H9 (cell line): ENCODE results near the gene DHRSX. TPM values are rescaled to one million over a fixed set of nuclear protein-coding genes. Genes with fewer than 3 reads are reported as not detected.
"Not testable (repeated sequence)": the region's sequence is repeated elsewhere in the genome, so short reads cannot be mapped to it uniquely, and the experiment has no call there.

Experiments used
- DNase-seq: peaks from one replicate; pipeline ENCODE4 v3.0.0-alpha.2; 2017
- H2AFZ ChIP-seq: one replicate; pipeline ENCODE4 v1.6.1; 2013; ENCODE audit warnings: mild to moderate bottlenecking, low read length, control low read depth, moderate library complexity
- H2AK5ac ChIP-seq: 2 replicates; pipeline ENCODE4 v1.6.1; 2013; ENCODE audit warnings: low read length, control low read depth, mixed read lengths; ENCODE audit not compliant: insufficient read length
- H2BK120ac ChIP-seq: one replicate; pipeline ENCODE4 v1.6.1; 2013; ENCODE audit warnings: low read depth, mild to moderate bottlenecking, low read length, control low read depth, inconsistent platforms; ENCODE audit not compliant: poor library complexity, severe bottlenecking
- H2BK12ac ChIP-seq: 2 replicates; pipeline ENCODE4 v1.6.1; 2013; ENCODE audit warnings: low read length, control low read depth, mixed read lengths, low read depth; ENCODE audit not compliant: insufficient read length
- H2BK15ac ChIP-seq: 2 replicates; pipeline ENCODE4 v1.6.1; 2013; ENCODE audit warnings: low read depth, low read length, control low read depth
- H2BK20ac ChIP-seq: one replicate; pipeline ENCODE4 v1.6.1; 2013; ENCODE audit warnings: low read depth, mild to moderate bottlenecking, low read length, control low read depth, inconsistent platforms; ENCODE audit not compliant: poor library complexity, severe bottlenecking
- H2BK5ac ChIP-seq: 2 replicates; pipeline ENCODE4 v1.6.1; 2013; ENCODE audit warnings: low read length, control low read depth, mixed read lengths; ENCODE audit not compliant: insufficient read length
- H3K14ac ChIP-seq: 2 replicates; pipeline ENCODE4 v1.6.1; 2013; ENCODE audit warnings: low read length, control low read depth; ENCODE audit not compliant: insufficient read depth
- H3K18ac ChIP-seq: 2 replicates; pipeline ENCODE4 v1.6.1; 2013; ENCODE audit warnings: low read depth, mild to moderate bottlenecking, mixed read lengths, low read length, control low read depth; ENCODE audit not compliant: insufficient read length
- H3K23ac ChIP-seq: 2 replicates; pipeline ENCODE4 v1.6.1; 2013; ENCODE audit warnings: low read length, control low read depth, mixed read lengths, low read depth; ENCODE audit not compliant: insufficient read length
- H3K23me2 ChIP-seq: 2 replicates; pipeline ENCODE4 v1.6.1; 2013; ENCODE audit warnings: low read depth, mild to moderate bottlenecking, mixed read lengths, low read length, control low read depth; ENCODE audit not compliant: insufficient read length, poor library complexity, severe bottlenecking
- H3K27ac ChIP-seq: 2 replicates; pipeline ENCODE4 v1.5.1; 2013; ENCODE audit warnings: low read length, control low read depth, mixed read lengths, low read depth; ENCODE audit not compliant: insufficient read length
- H3K27me3 ChIP-seq: 2 replicates; pipeline ENCODE4 v1.6.1; 2013; ENCODE audit warnings: low read length, control low read depth, inconsistent platforms; ENCODE audit not compliant: insufficient read depth
- H3K4ac ChIP-seq: 2 replicates; pipeline ENCODE4 v1.6.1; 2013; ENCODE audit warnings: low read depth, mild to moderate bottlenecking, control low read depth, inconsistent platforms, low read length, moderate library complexity
- H3K4me1 ChIP-seq: 2 replicates; pipeline ENCODE4 v1.6.1; 2013; ENCODE audit warnings: low read length, control low read depth, inconsistent platforms; ENCODE audit not compliant: insufficient read depth
- H3K4me2 ChIP-seq: 2 replicates; pipeline ENCODE4 v1.6.1; 2013; ENCODE audit warnings: low read length, control low read depth, mixed read lengths; ENCODE audit not compliant: insufficient read length, insufficient read depth
- H3K56ac ChIP-seq: 2 replicates; pipeline ENCODE4 v1.6.1; 2013; ENCODE audit warnings: low read depth, mild to moderate bottlenecking, mixed read lengths, low read length, control low read depth; ENCODE audit not compliant: insufficient read length
- H3K79me1 ChIP-seq: 2 replicates; pipeline ENCODE4 v1.6.1; 2013; ENCODE audit warnings: low read depth, mild to moderate bottlenecking, moderate library complexity, low read length, control low read depth, inconsistent platforms; ENCODE audit not compliant: insufficient read depth, poor library complexity, severe bottlenecking
- H3K79me2 ChIP-seq: 2 replicates; pipeline ENCODE4 v1.6.1; 2013; ENCODE audit warnings: low read length, control low read depth, inconsistent platforms; ENCODE audit not compliant: insufficient read depth
- H3K9ac ChIP-seq: 2 replicates; pipeline ENCODE4 v1.6.1; 2013; ENCODE audit warnings: low read length, control low read depth, mixed read lengths; ENCODE audit not compliant: insufficient read length; ENCODE audit errors: extremely low read depth
- H3K9me3 ChIP-seq: one replicate; pipeline ENCODE4 v1.6.1; 2013; ENCODE audit warnings: low read depth, low read length, inconsistent platforms; ENCODE audit not compliant: control insufficient read depth
- H3T11ph ChIP-seq: one replicate; pipeline ENCODE4 v1.6.1; 2013; ENCODE audit warnings: mild to moderate bottlenecking, low read length, control low read depth, inconsistent platforms
- H4K20me1 ChIP-seq: one replicate; pipeline ENCODE4 v1.6.1; 2013; ENCODE audit not compliant: control insufficient read depth, insufficient read length, insufficient read depth
- H4K5ac ChIP-seq: 2 replicates; pipeline ENCODE4 v1.6.1; 2013; ENCODE audit warnings: low read depth, mild to moderate bottlenecking, mixed read lengths, low read length, control low read depth; ENCODE audit not compliant: insufficient read length
- H4K8ac ChIP-seq: replicated peaks from 2 replicates; pipeline ENCODE4 v1.6.1; 2013; ENCODE audit warnings: low read length, control low read depth, mixed read lengths, low read depth; ENCODE audit not compliant: insufficient read length
- H4K91ac ChIP-seq: 2 replicates; pipeline ENCODE4 v1.6.1; 2013; ENCODE audit warnings: low read depth, mild to moderate bottlenecking, moderate library complexity, mixed read lengths, low read length, control low read depth; ENCODE audit not compliant: insufficient read length
- H3K27ac Mint-ChIP-seq, 3 experiments: 2 replicates in 2 of 3; 3 replicates in 1 of 3; pipeline ENCODE4 v1.8.0; 2020 to 2021; ENCODE audit warnings: mixed read lengths in 3 of 3, mild to moderate bottlenecking in 1 of 3, moderate library complexity in 1 of 3
- H3K27me3 Mint-ChIP-seq: 2 replicates; pipeline ENCODE4 v1.8.0; 2021; ENCODE audit warnings: low read depth, mild to moderate bottlenecking, moderate library complexity, mixed read lengths
- H3K36me3 Mint-ChIP-seq, 3 experiments: 2 replicates in 2 of 3; 3 replicates in 1 of 3; pipeline ENCODE4 v1.8.0; 2020 to 2021; ENCODE audit warnings: low read depth in 3 of 3, mixed read lengths in 3 of 3; ENCODE audit not compliant: insufficient read depth in 1 of 3
- H3K4me1 Mint-ChIP-seq, 2 experiments: 2 replicates each; pipeline ENCODE4 v1.8.0; 2020; ENCODE audit warnings: mixed read lengths in 2 of 2
- H3K4me3 Mint-ChIP-seq, 2 experiments: 2 replicates in 1 of 2; 3 replicates in 1 of 2; pipeline ENCODE4 v1.8.0; 2020 to 2021; ENCODE audit warnings: mild to moderate bottlenecking in 2 of 2, mixed read lengths in 2 of 2, moderate library complexity in 1 of 2
- H3K9me3 Mint-ChIP-seq, 2 experiments: 2 replicates in 1 of 2; 3 replicates in 1 of 2; pipeline ENCODE4 v1.8.0; 2020; ENCODE audit warnings: mild to moderate bottlenecking in 2 of 2, mixed read lengths in 2 of 2, moderate library complexity in 1 of 2
- WGBS: extraction: QIAGEN DNeasy Blood & Tissue Kit; methylation state at CpG from one replicate; pipeline ENCODE4 v1.1.7; 2013; ENCODE audit warnings: missing lambda C conversion rate, low lambda C conversion rate, mixed read lengths; ENCODE audit not compliant: insufficient read length; ENCODE audit errors: extremely low coverage; 5-methylcytosine and 5-hydroxymethylcytosine counted together
- total RNA-seq: library from RNA; stranded (reverse); gene quantifications from 2 replicates; pipeline ENCODE4 v1.2.1, GENCODE V29; 2021
- TF ChIP-seq, protein P1 (sequence below): fragments of 200-600 bp; sonication (generic); conservative IDR thresholded peaks from 3 replicates; pipeline ENCODE4 v1.8.0; 2021; ENCODE audit warnings: antibody characterized with exemption, mild to moderate bottlenecking

DHRSX gene
- total RNA-seq, 1 experiment from 2014 or later, result 44.0 TPM

DNA sequence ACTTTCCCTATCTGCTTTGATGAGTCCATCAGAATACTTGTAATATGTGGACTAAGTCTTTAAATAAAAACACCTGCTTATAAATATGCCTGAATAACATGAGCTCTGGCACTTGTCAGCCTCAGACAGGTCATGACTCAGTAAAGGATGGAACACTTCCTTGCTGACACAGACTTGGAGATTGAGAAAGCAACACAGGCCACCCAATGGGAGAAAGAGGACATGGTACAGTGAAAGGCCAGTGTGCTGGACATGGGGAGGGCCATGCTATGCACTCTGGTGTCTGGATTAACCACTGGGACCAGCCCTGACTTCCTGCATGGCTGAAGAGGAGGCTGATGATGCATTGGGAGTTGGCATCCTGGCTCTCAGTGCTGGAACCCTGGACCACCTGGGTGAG lies 149.5 kb downstream of the DHRSX start:
- Histone ChIP-seq H2AFZ (no peak overlapping the region), H3K27me3 (no peaks in the 10 kb centered on the region), H2AK5ac (no peak overlapping the region), H4K8ac (no peak overlapping the region), H3K9me3 (no peaks in the 10 kb centered on the region), H3K4me2 (no peak overlapping the region), H3K4me1 (no peaks in the 10 kb centered on the region), H3K23ac (no peak overlapping the region), H3K23me2 (no peaks in the 10 kb centered on the region), H3T11ph (no peak overlapping the region), H3K79me1 (no peaks in the 10 kb centered on the region), H3K56ac (no peak overlapping the region), H2BK5ac (no peak overlapping the region), H2BK20ac (no peak overlapping the region), H4K20me1 (no peaks in the 10 kb centered on the region), H3K27ac (no peak overlapping the region), H3K79me2 (no peaks in the 10 kb centered on the region), H3K4ac (no peak overlapping the region), H3K14ac (no peak overlapping the region), H2BK120ac (no peak overlapping the region), H2BK15ac (no peak overlapping the region), H2BK12ac (no peak overlapping the region), H4K5ac (no peak overlapping the region), H3K9ac (no peak overlapping the region), H3K18ac (no peak overlapping the region), H4K91ac (no peak overlapping the region)
- H3K27me3 Mint-ChIP-seq, result no peaks in the 10 kb centered on the region
- peaks cover 6 to 7% of the 10 kb centered on the region in 2 experiments; a peak in 3 of 4 replicates for H3K4me1 Mint-ChIP-seq
- TF ChIP-seq, protein P1, sequence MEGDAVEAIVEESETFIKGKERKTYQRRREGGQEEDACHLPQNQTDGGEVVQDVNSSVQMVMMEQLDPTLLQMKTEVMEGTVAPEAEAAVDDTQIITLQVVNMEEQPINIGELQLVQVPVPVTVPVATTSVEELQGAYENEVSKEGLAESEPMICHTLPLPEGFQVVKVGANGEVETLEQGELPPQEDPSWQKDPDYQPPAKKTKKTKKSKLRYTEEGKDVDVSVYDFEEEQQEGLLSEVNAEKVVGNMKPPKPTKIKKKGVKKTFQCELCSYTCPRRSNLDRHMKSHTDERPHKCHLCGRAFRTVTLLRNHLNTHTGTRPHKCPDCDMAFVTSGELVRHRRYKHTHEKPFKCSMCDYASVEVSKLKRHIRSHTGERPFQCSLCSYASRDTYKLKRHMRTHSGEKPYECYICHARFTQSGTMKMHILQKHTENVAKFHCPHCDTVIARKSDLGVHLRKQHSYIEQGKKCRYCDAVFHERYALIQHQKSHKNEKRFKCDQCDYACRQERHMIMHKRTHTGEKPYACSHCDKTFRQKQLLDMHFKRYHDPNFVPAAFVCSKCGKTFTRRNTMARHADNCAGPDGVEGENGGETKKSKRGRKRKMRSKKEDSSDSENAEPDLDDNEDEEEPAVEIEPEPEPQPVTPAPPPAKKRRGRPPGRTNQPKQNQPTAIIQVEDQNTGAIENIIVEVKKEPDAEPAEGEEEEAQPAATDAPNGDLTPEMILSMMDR, result no peak
- peaks cover 12 to 29% (median 27%) of the 10 kb centered on the region in 3 experiments for H3K36me3 Mint-ChIP-seq
- no peak for DNase-seq
- peaks cover 0 to 3% of the 10 kb centered on the region in 2 experiments; a peak in 1 of 5 replicates for H3K9me3 Mint-ChIP-seq
- H3K4me3 Mint-ChIP-seq, result no peak overlapping the region
- H3K27ac Mint-ChIP-seq, result no peak overlapping the region; a peak in 1 of 7 replicates

- not testable (repeated sequence) for H4K5ac ChIP-seq, H3K79me2 ChIP-seq, H3K4me1 Mint-ChIP-seq, H3K4me3 Mint-ChIP-seq, H3K27me3 Mint-ChIP-seq, DNase-seq, H3K18ac ChIP-seq, H2AK5ac ChIP-seq, H3K9me3 ChIP-seq, H3K4ac ChIP-seq, H4K20me1 ChIP-seq, H3K56ac ChIP-seq, H3K23me2 ChIP-seq, H3K27ac Mint-ChIP-seq, H3K4me2 ChIP-seq, H3K27me3 ChIP-seq, H4K91ac ChIP-seq, H4K8ac ChIP-seq, H3K27ac ChIP-seq, H3T11ph ChIP-seq, H2BK12ac ChIP-seq, H3K14ac ChIP-seq, H2BK120ac ChIP-seq, H3K23ac ChIP-seq, H2AFZ ChIP-seq, H2BK15ac ChIP-seq, H2BK20ac ChIP-seq, H3K9me3 Mint-ChIP-seq, H3K9ac ChIP-seq, H3K79me1 ChIP-seq, H3K4me1 ChIP-seq, H2BK5ac ChIP-seq
- no CpG with 5 or more reads among the region's 4 CpGs for WGBS
- peaks cover 17 to 32% (median 31%) of the 10 kb centered on the region in 3 experiments for H3K36me3 Mint-ChIP-seq
Observed at GRCh38 chrX:2350703-2351102, 150.1 kb downstream of the DHRSX start.
